H1 (cell line): ENCODE measurements around the gene SH2D7. TPM values are rescaled to one million over a fixed set of nuclear protein-coding genes. Genes with fewer than 3 reads are reported as not detected.

Source experiments
- CTCF ChIA-PET: fragments of 300-600 bp; sonication (Branson Sonifier 250); formaldehyde crosslinking; loops from one replicate; lab custom pipeline; 2021; ENCODE audit not compliant: partially characterized antibody; lab: Charles Lee
- POLR2A ChIA-PET: fragments of 300-600 bp; sonication (Branson Sonifier 250); formaldehyde crosslinking; loops from one replicate; lab custom pipeline; 2021; ENCODE audit warnings: inconsistent platforms; ENCODE audit not compliant: partially characterized antibody; lab: Charles Lee
- DNase-seq, 2 experiments: peaks; one replicate each; pipeline versions ENCODE4 v3.0.0 to v3.0.0-alpha.2; 2010 to 2022; ENCODE audit warnings: low spot score in 2 of 2, low read depth in 1 of 2, mixed read lengths in 1 of 2
- FAIRE-seq: peaks from 2 replicates; lab custom pipeline; 2011; peaks lifted over from hg19 to GRCh38; lab: Jason Lieb, UNC
- H2AFZ ChIP-seq: 2 replicates; pipeline ENCODE4 v1.8.1; 2012; ENCODE audit warnings: low read length, inconsistent platforms
- H2AK5ac ChIP-seq: 2 replicates; pipeline ENCODE4 v1.6.1; 2013; ENCODE audit warnings: low read depth, low read length
- H2BK120ac ChIP-seq: replicated peaks from 2 replicates; pipeline ENCODE3; 2013; ENCODE audit warnings: low read depth, low read length, inconsistent platforms
- H2BK12ac ChIP-seq: 2 replicates; pipeline ENCODE4 v1.6.1; 2013; ENCODE audit warnings: low read depth, low read length
- H2BK15ac ChIP-seq: 2 replicates; pipeline ENCODE4 v1.6.1; 2013; ENCODE audit warnings: low read length
- H2BK20ac ChIP-seq: 2 replicates; pipeline ENCODE4 v1.6.1; 2013; ENCODE audit warnings: low read length
- H2BK5ac ChIP-seq: 2 replicates; pipeline ENCODE4 v1.6.1; 2013; ENCODE audit warnings: low read depth, low read length
- H3K14ac ChIP-seq: 2 replicates; pipeline ENCODE4 v1.6.1; 2013; ENCODE audit warnings: inconsistent platforms; ENCODE audit not compliant: insufficient read length
- H3K18ac ChIP-seq: 2 replicates; pipeline ENCODE4 v1.6.1; 2013; ENCODE audit warnings: low read length; ENCODE audit errors: extremely low read depth
- H3K23ac ChIP-seq: 2 replicates; pipeline ENCODE4 v1.6.1; 2013; ENCODE audit warnings: inconsistent platforms; ENCODE audit not compliant: insufficient read length
- H3K23me2 ChIP-seq: 2 replicates; pipeline ENCODE4 v1.6.1; 2013; ENCODE audit warnings: low read depth, low read length
- H3K27ac ChIP-seq: 2 replicates; pipeline ENCODE4 v1.6.1; 2011; ENCODE audit warnings: low read depth, low read length, inconsistent platforms
- H3K27me3 ChIP-seq, 4 experiments: replicated peaks in 1 of 4; 1 replicate in 1 of 4; 2 replicates in 3 of 4; pipeline versions ENCODE4 v1.6.1 to v1.8.1; 2011 to 2013; ENCODE audit warnings: low read length in 3 of 4, mild to moderate bottlenecking in 3 of 4, inconsistent platforms in 2 of 4, mixed read lengths in 2 of 4, moderate library complexity in 1 of 4; ENCODE audit not compliant: control insufficient read depth in 3 of 4, insufficient read depth in 3 of 4; ENCODE audit errors: extremely low read depth in 1 of 4
- H3K36me3 ChIP-seq, 4 experiments: 2 replicates each; pipeline versions ENCODE4 v1.6.1 to v1.8.1; 2011 to 2013; ENCODE audit warnings: mild to moderate bottlenecking in 4 of 4, low read length in 3 of 4, moderate library complexity in 2 of 4, control low read depth in 1 of 4, inconsistent platforms in 1 of 4; ENCODE audit not compliant: insufficient read depth in 4 of 4, control insufficient read depth in 2 of 4
- H3K4ac ChIP-seq: replicated peaks from 2 replicates; pipeline ENCODE3; 2013; ENCODE audit warnings: low read length, low read depth, mixed read lengths, inconsistent platforms; ENCODE audit not compliant: insufficient read length
- H3K4me1 ChIP-seq, 4 experiments: replicated peaks in 1 of 4; 1 replicate in 1 of 4; 2 replicates in 3 of 4; pipeline versions ENCODE4 v1.6.1 to v1.8.1; 2011 to 2013; ENCODE audit warnings: low read length in 3 of 4, inconsistent platforms in 2 of 4, mixed read lengths in 1 of 4; ENCODE audit not compliant: insufficient read depth in 4 of 4, control insufficient read depth in 3 of 4
- H3K4me2 ChIP-seq, 2 experiments: 2 replicates each; pipeline versions ENCODE4 v1.6.1 to v1.8.1; 2011 to 2013; ENCODE audit warnings: low read depth in 2 of 2, low read length in 2 of 2, control low read depth in 1 of 2, inconsistent platforms in 1 of 2, mild to moderate bottlenecking in 1 of 2; ENCODE audit not compliant: insufficient read depth in 1 of 2
- H3K4me3 ChIP-seq, 4 experiments: fragments of 200-600, 300-600 bp in 1 of 4; sonication (generic), shearing (Covaris generic), sonication (Bioruptor Twin) in 1 of 4; 2 replicates each; pipeline versions ENCODE4 v1.5.1 to v1.8.1; 2011 to 2016; ENCODE audit warnings: low read length in 4 of 4, low read depth in 3 of 4, control low read depth in 2 of 4, inconsistent platforms in 2 of 4, mild to moderate bottlenecking in 2 of 4, mixed read lengths in 1 of 4, moderate library complexity in 1 of 4; ENCODE audit not compliant: insufficient read depth in 2 of 4; ENCODE audit errors: extremely low read depth in 1 of 4
- H3K56ac ChIP-seq: replicated peaks from 2 replicates; pipeline ENCODE3; 2013; ENCODE audit warnings: low read depth, mild to moderate bottlenecking, mixed read lengths, low read length, inconsistent platforms; ENCODE audit not compliant: insufficient read length
- H3K79me1 ChIP-seq: 2 replicates; pipeline ENCODE4 v1.6.1; 2013; ENCODE audit warnings: low read depth, low read length, control low read depth
- H3K79me2 ChIP-seq, 2 experiments: 2 replicates each; pipeline versions ENCODE4 v1.6.1 to v1.8.1; 2012 to 2013; ENCODE audit warnings: low read length in 2 of 2, mild to moderate bottlenecking in 2 of 2, inconsistent platforms in 1 of 2; ENCODE audit not compliant: insufficient read depth in 2 of 2, control insufficient read depth in 1 of 2
- H3K9ac ChIP-seq, 4 experiments: replicated peaks in 1 of 4; 1 replicate in 1 of 4; 2 replicates in 3 of 4; pipeline versions ENCODE4 v1.6.1 to v1.8.1; 2011 to 2013; ENCODE audit warnings: low read depth in 3 of 4, low read length in 3 of 4, control low read depth in 2 of 4, mild to moderate bottlenecking in 2 of 4, moderate library complexity in 2 of 4, inconsistent platforms in 1 of 4; ENCODE audit errors: extremely low read depth in 1 of 4
- H3K9me3 ChIP-seq, 2 experiments: 2 replicates each; pipeline versions ENCODE4 v1.6.1 to v1.8.1; 2012 to 2013; ENCODE audit warnings: mild to moderate bottlenecking in 2 of 2, moderate library complexity in 2 of 2, control low read depth in 1 of 2, inconsistent platforms in 1 of 2, low read depth in 1 of 2, low read length in 1 of 2, mixed read lengths in 1 of 2; ENCODE audit not compliant: insufficient read depth in 2 of 2
- H4K20me1 ChIP-seq, 2 experiments: replicated peaks in 1 of 2; 2 replicates each; pipeline versions ENCODE3 to v1.8.1; 2011 to 2013; ENCODE audit warnings: inconsistent platforms in 2 of 2, low read length in 2 of 2, mild to moderate bottlenecking in 1 of 2; ENCODE audit not compliant: insufficient read depth in 2 of 2, control insufficient read depth in 1 of 2
- H4K5ac ChIP-seq: 2 replicates; pipeline ENCODE4 v1.6.1; 2013; ENCODE audit warnings: low read length, low read depth, mixed read lengths, inconsistent platforms; ENCODE audit not compliant: insufficient read length
- H4K8ac ChIP-seq: 2 replicates; pipeline ENCODE4 v1.8.0; 2013; ENCODE audit warnings: mild to moderate bottlenecking, moderate library complexity, low read length, inconsistent platforms; ENCODE audit not compliant: insufficient read depth; ENCODE audit errors: extremely low read depth
- H4K91ac ChIP-seq: replicated peaks from 2 replicates; pipeline ENCODE3; 2013; ENCODE audit warnings: low read length, mixed read lengths, inconsistent platforms; ENCODE audit not compliant: insufficient read length
- CHD2 ChIP-seq: IDR thresholded peaks from 2 replicates; pipeline ENCODE4 v1.6.1; 2012; ENCODE audit warnings: low read length, improper control_type of control experiment
- CTCF ChIP-seq, 3 experiments: IDR thresholded peaks; 1 replicate in 2 of 3; 2 replicates in 1 of 3; pipeline versions ENCODE4 v1.5.1 to v1.6.1; 2011; ENCODE audit warnings: low read length in 3 of 3, mild to moderate bottlenecking in 3 of 3, inconsistent platforms in 2 of 3, low read depth in 1 of 3, moderate library complexity in 1 of 3; ENCODE audit not compliant: insufficient read depth in 1 of 3; ENCODE audit errors: control extremely low read depth in 1 of 3
- EGR1 ChIP-seq: IDR thresholded peaks from 2 replicates; pipeline ENCODE4 v1.6.1; 2011; ENCODE audit warnings: low read depth, low read length, borderline replicate concordance
- MAFK ChIP-seq: IDR thresholded peaks from 2 replicates; pipeline ENCODE4 v1.6.1; 2012; ENCODE audit warnings: low read depth, mild to moderate bottlenecking, improper control_type of control experiment, low read length
- NANOG ChIP-seq: IDR thresholded peaks from 2 replicates; pipeline ENCODE4 v1.6.1; 2011; ENCODE audit warnings: low read length, low read depth, mild to moderate bottlenecking, inconsistent platforms; ENCODE audit not compliant: insufficient read depth, poor library complexity, severe bottlenecking
- POLR2A ChIP-seq, 2 experiments: IDR thresholded peaks; 1 replicate in 1 of 2; 2 replicates in 1 of 2; pipeline ENCODE4 v1.6.1; 2011; ENCODE audit warnings: low read depth in 2 of 2, low read length in 2 of 2, mild to moderate bottlenecking in 2 of 2; ENCODE audit errors: control extremely low read depth in 1 of 2
- SIN3A ChIP-seq, 2 experiments: IDR thresholded peaks in 1 of 2; conservative IDR thresholded peaks in 1 of 2; 2 replicates each; pipeline ENCODE4 v1.6.1; 2011 to 2012; ENCODE audit warnings: low read length in 2 of 2, improper control_type of control experiment in 1 of 2, low read depth in 1 of 2, mild to moderate bottlenecking in 1 of 2
- SIX5 ChIP-seq: IDR thresholded peaks from 2 replicates; pipeline ENCODE4 v1.6.1; 2011; ENCODE audit warnings: mild to moderate bottlenecking, low read depth, low read length
- TBP ChIP-seq: IDR thresholded peaks from 2 replicates; pipeline ENCODE4 v1.6.1; 2011; ENCODE audit warnings: low read depth, low read length, improper control_type of control experiment
- USF2 ChIP-seq: IDR thresholded peaks from 2 replicates; pipeline ENCODE4 v1.6.1; 2011; ENCODE audit warnings: low read length, improper control_type of control experiment
- WGBS, 2 experiments: shearing (Covaris generic) in 1 of 2; methylation state at CpG; one replicate each; pipeline versions ENCODE4 v1.1.6 to v1.1.7; 2013 to 2015; ENCODE audit warnings: low lambda C conversion rate in 2 of 2, mixed read lengths in 2 of 2, inconsistent platforms in 1 of 2, low coverage in 1 of 2, missing lambda C conversion rate in 1 of 2; ENCODE audit not compliant: insufficient replicate concordance in 2 of 2, insufficient coverage in 1 of 2, insufficient read length in 1 of 2; ENCODE audit errors: extremely low coverage in 1 of 2, missing lambda C conversion rate in 1 of 2; 5-methylcytosine and 5-hydroxymethylcytosine counted together
- polyA plus RNA-seq, 7 experiments: library from polyadenylated mRNA; depleted of rRNA in 3 of 7; stranded (reverse) in 5 of 7; unstranded in 2 of 7; fragments of >200 nt in 5 of 7; fragments of 200-250 nt in 2 of 7; gene quantifications; 1 replicate in 5 of 7; 2 replicates in 1 of 7; 4 replicates in 1 of 7; pipeline versions ENCODE4 v1.2.1 to v1.2.3, GENCODE V29; 2011 to 2013; ENCODE audit warnings: missing spikeins in 2 of 7, mixed read lengths in 2 of 7
- total RNA-seq: library from RNA; stranded (reverse); fragmentation: NEBNext Ultra II Directional; extraction: Animal tissue kit (Norgen Biotek cat#: 25700); gene quantifications from 2 replicates; pipeline ENCODE4 v1.2.1, GENCODE V29; 2021

Gene SH2D7
- total and polyA plus RNA-seq, 2 of the 8 experiments (the other 6 are each of a cell fraction or from before 2014, with no cell fraction given) = not detected

GRCh38 chr15:78127882-78128281 is 35.5 kb downstream of the SH2D7 start:
- no peak overlapping the region for H2BK20ac ChIP-seq
- H3K4me2 ChIP-seq = no peak overlapping the region
- no peak overlapping the region for H3K56ac ChIP-seq
- H3K23me2 ChIP-seq = peaks cover 12% of the 10 kb centered on the region
- no peak overlapping the region for H3K14ac ChIP-seq
- no peaks in the 10 kb centered on the region; a peak in 1 of 7 replicates for H3K27me3 ChIP-seq
- no peak overlapping the region for H3K4me3 ChIP-seq
- H3K79me1 ChIP-seq = peaks cover 8% of the 10 kb centered on the region
- no peak overlapping the region for H2BK12ac ChIP-seq
- DNase-seq = no peak
- H4K8ac ChIP-seq = no peak overlapping the region
- H4K91ac ChIP-seq = no peak overlapping the region
- CTCF ChIA-PET = interaction anchor here (0.6 to 6.8 kb wide), 9 partner anchors 9 to 169 kb away, joined by 3 to 64 read pairs (median 4); no protein-coding TSS in a partner anchor
- peaks cover 0 to 2% of the 10 kb centered on the region in 2 experiments for H4K20me1 ChIP-seq
- POLR2A ChIA-PET = no interaction called here
- no peak overlapping the region for H3K18ac ChIP-seq
- no peak overlapping the region for H3K4ac ChIP-seq
- no peak overlapping the region for H4K5ac ChIP-seq
- H3K9ac ChIP-seq = no peak overlapping the region
- WGBS, 2 experiments = 77% methylated on average over 2 of the region's 2 CpGs; no CpG with 5 or more reads in 1 of the 2 experiments
- no peaks in the 10 kb centered on the region for H3K9me3 ChIP-seq
- no peak overlapping the region for H2AK5ac ChIP-seq
- no peak for FAIRE-seq
- no peaks in the 10 kb centered on the region for H3K36me3 ChIP-seq
- H2BK15ac ChIP-seq = no peak overlapping the region
- H3K23ac ChIP-seq = no peak overlapping the region
- no peaks in the 10 kb centered on the region for H3K79me2 ChIP-seq
- no peak overlapping the region for H3K27ac ChIP-seq
- peaks cover 0 to 21% (median 14%) of the 10 kb centered on the region in 4 experiments; a peak in 6 of 7 replicates for H3K4me1 ChIP-seq
- no peak overlapping the region for H2BK120ac ChIP-seq
- H2AFZ ChIP-seq = no peak overlapping the region
- H2BK5ac ChIP-seq = no peak overlapping the region
- TF ChIP-seq TBP (no peak), CTCF (IDR thresholded peaks at IDR 0.05; ENCODE audit: control extremely low read depth in 1 of 3, insufficient read depth in 1 of 3, low read depth in 1 of 3, low read length in 3 of 3) (no peak), EGR1 (no peak), SIX5 (no peak), CHD2 (no peak), NANOG (no peak), SIN3A (conservative IDR thresholded peaks at IDR 0.05 in 1 of 2, IDR thresholded peaks at IDR 0.05 in 1 of 2; ENCODE audit: low read depth in 1 of 2, low read length in 2 of 2) (no peak), USF2 (no peak), MAFK (no peak), POLR2A (IDR thresholded peaks at IDR 0.05; ENCODE audit: control extremely low read depth in 1 of 2, low read depth in 2 of 2, low read length in 2 of 2) (no peak)
